ENCODE results near the gene KNG1.

- TF ChIP-seq CTCF (IDR thresholded peaks at IDR 0.05) (no peak), POLR2A (IDR thresholded peaks at IDR 0.05) (no peak)
Measured at GRCh38 chr3:186772281-186772694, 55.1 kb downstream of the KNG1 start.
